Suppressor macrophage treated with lipopolysaccharide for 1 hour (primary cell): ENCODE results near the gene ZCCHC13.
"Not testable (repeated sequence)": the region's sequence is repeated elsewhere in the genome, so short reads cannot be mapped to it uniquely, and the experiment has no call there.

Experiments used
- DNase-seq, 3 donors: peaks; one replicate each; pipeline ENCODE4 v3.0.0-alpha.2; 2020 to 2022

ZCCHC13 gene

GRCh38 chrX:74304016-74304415 is at the start of gene ZCCHC13:
ZCCHC13 (plus strand) TSS chrX:74304180; CDS start chrX:74304267, 87 bp downstream.
- no peak for DNase-seq

- DNase-seq = not testable (repeated sequence)
Measured at GRCh38 chrX:74258111-74258510, 45.9 kb upstream of the ZCCHC13 start.

GRCh38 chrX:74259885-74260491 is 44.0 kb upstream of the ZCCHC13 start:
- DNase-seq = no peak

GRCh38 chrX:74262452-74263209 is 41.3 kb upstream of the ZCCHC13 start:
- DNase-seq = no peak

GRCh38 chrX:74270393-74270792 is 33.6 kb upstream of the ZCCHC13 start:
- DNase-seq = no peak

GRCh38 chrX:74272230-74272629 is 31.8 kb upstream of the ZCCHC13 start:
- DNase-seq = no peak

GRCh38 chrX:74274516-74274915 is 29.5 kb upstream of the ZCCHC13 start:
- no peak for DNase-seq

GRCh38 chrX:74277320-74277719 is 26.7 kb upstream of the ZCCHC13 start:
- no peak for DNase-seq

- DNase-seq = no peak
Measured at GRCh38 chrX:74277846-74278245, 26.1 kb upstream of the ZCCHC13 start.

- DNase-seq = peak; percentile 56 to 66 (median 58)
Measured at GRCh38 chrX:74280759-74281158, 23.2 kb upstream of the ZCCHC13 start.

GRCh38 chrX:74284391-74284952 is 19.5 kb upstream of the ZCCHC13 start:
- DNase-seq = no peak

GRCh38 chrX:74286950-74287740 is 16.8 kb upstream of the ZCCHC13 start:
- DNase-seq = peak; percentile 39 to 61 (median 49)

- no peak for DNase-seq
Measured at GRCh38 chrX:74291577-74291963, 12.4 kb upstream of the ZCCHC13 start.

GRCh38 chrX:74291964-74292807 is 11.8 kb upstream of the ZCCHC13 start:
- peak; percentile 85 to 91 (median 89) for DNase-seq

GRCh38 chrX:74292808-74293123 is 11.2 kb upstream of the ZCCHC13 start:
- no peak for DNase-seq

- DNase-seq = peak; percentile 72 to 85 (median 82)
Measured at GRCh38 chrX:74293343-74293946, 10.5 kb upstream of the ZCCHC13 start.

- DNase-seq = no peak
Measured at GRCh38 chrX:74295101-74295500, 8.9 kb upstream of the ZCCHC13 start.

GRCh38 chrX:74297766-74298165 is 6.2 kb upstream of the ZCCHC13 start:
- DNase-seq = no peak

GRCh38 chrX:74300869-74301268 is 3.1 kb upstream of the ZCCHC13 start:
- DNase-seq = no peak

GRCh38 chrX:74318672-74319071 is 14.7 kb downstream of the ZCCHC13 start:
- no peak for DNase-seq

- not testable (repeated sequence) for DNase-seq
Measured at GRCh38 chrX:74319321-74319720, 15.3 kb downstream of the ZCCHC13 start.

- no peak for DNase-seq
Measured at GRCh38 chrX:74321191-74321590, 17.2 kb downstream of the ZCCHC13 start.
